Chondrocyte (in vitro differentiated cells): ENCODE measurements around the gene STMN3. TPM values are rescaled to one million over a fixed set of nuclear protein-coding genes. Genes with fewer than 3 reads are reported as not detected.
"Not testable (repeated sequence)": the region's sequence is repeated elsewhere in the genome, so short reads cannot be mapped to it uniquely, and the experiment has no call there.

ENCODE experiments used
- DNase-seq: peaks from one replicate; pipeline ENCODE4 v3.0.0; 2021; ENCODE audit warnings: mixed read lengths, low spot score
- H3K27ac Mint-ChIP-seq: one replicate; pipeline ENCODE4 v1.8.0; 2021; ENCODE audit warnings: mild to moderate bottlenecking, moderate library complexity, mixed read lengths; ENCODE audit not compliant: unreplicated experiment
- H3K27me3 Mint-ChIP-seq: 2 replicates; pipeline ENCODE4 v1.8.0; 2021; ENCODE audit warnings: low read depth, mixed read lengths
- H3K36me3 Mint-ChIP-seq: 2 replicates; pipeline ENCODE4 v1.8.0; 2021; ENCODE audit warnings: low read depth, mixed read lengths
- H3K4me1 Mint-ChIP-seq: 2 replicates; pipeline ENCODE4 v1.8.0; 2021; ENCODE audit warnings: low read depth, mild to moderate bottlenecking, mixed read lengths
- H3K4me3 Mint-ChIP-seq: one replicate; pipeline ENCODE4 v1.8.0; 2021; ENCODE audit warnings: mild to moderate bottlenecking, moderate library complexity, mixed read lengths; ENCODE audit not compliant: unreplicated experiment
- H3K9me3 Mint-ChIP-seq: 2 replicates; pipeline ENCODE4 v1.8.0; 2021; ENCODE audit warnings: low read depth, mixed read lengths
- CTCF ChIP-seq: fragments of 200-600 bp; sonication (generic); IDR thresholded peaks from 2 replicates; pipeline ENCODE4 v1.5.0; 2021; ENCODE audit warnings: antibody characterized with exemption, mild to moderate bottlenecking, moderate library complexity
- total RNA-seq: library from RNA; stranded (reverse); gene quantifications from 3 replicates; pipeline ENCODE4 v1.2.1, GENCODE V29; 2021

STMN3 gene
- total RNA-seq, 1 donor from 2014 or later, result 7.8 TPM

DNA sequence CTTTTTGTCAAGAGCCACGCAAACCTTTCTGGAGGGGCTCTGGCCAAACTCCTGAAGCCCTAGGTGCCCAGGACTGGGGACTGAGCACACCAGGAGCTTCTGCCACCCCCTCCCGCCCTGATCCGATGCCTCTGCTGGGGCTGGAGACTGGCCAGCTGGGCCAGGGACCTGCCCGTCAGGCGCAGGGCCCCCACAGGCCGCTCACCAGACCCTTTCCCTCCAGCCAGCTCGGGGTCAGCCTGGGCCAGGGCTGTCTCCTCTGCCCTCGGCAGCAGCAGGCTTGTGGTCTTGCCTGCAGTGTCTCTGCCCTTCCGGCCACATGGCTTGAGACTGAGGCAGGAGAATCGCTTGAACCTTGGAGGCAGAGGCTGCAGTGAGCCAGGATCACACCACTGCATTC lies 19.4 kb upstream of the STMN3 start:
- no peak for TF ChIP-seq CTCF
- H3K4me3 Mint-ChIP-seq, result no peak overlapping the region
- H3K4me1 Mint-ChIP-seq, result no peaks in the 10 kb centered on the region
- no peak overlapping the region for H3K27ac Mint-ChIP-seq
- H3K9me3 Mint-ChIP-seq, result no peaks in the 10 kb centered on the region
- no peaks in the 10 kb centered on the region for H3K27me3 Mint-ChIP-seq
- H3K36me3 Mint-ChIP-seq, result peaks cover 23% of the 10 kb centered on the region
- DNase-seq, result no peak

DNA sequence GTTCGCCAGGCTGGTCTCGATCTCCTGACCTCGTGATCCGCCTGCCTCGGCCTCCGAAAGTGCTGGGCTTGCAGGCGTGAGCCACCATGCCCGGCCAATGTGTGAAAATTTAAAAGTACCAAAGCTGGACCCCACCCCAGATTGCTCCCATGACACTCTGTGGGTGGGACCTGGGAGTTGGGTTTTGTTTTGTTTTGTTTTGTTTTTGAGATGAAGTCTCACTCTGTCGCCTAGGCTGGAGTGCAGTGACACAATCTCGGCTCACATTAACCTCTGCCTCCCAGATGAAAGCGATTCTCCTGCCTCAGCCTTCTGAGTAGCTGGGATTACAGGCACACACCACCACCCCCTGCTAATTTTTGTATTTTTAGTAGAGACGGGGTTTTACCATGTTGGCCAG lies 18.5 kb upstream of the STMN3 start:
- DNase-seq, H3K4me1 Mint-ChIP-seq, H3K27me3 Mint-ChIP-seq, H3K4me3 Mint-ChIP-seq, H3K27ac Mint-ChIP-seq, H3K9me3 Mint-ChIP-seq: not testable (repeated sequence)
- H3K36me3 Mint-ChIP-seq, result peaks cover 23% of the 10 kb centered on the region

- H3K4me1 Mint-ChIP-seq, result no peaks in the 10 kb centered on the region
- DNase-seq, result no peak
- no peaks in the 10 kb centered on the region for H3K27me3 Mint-ChIP-seq
These were observed 15.1 kb upstream of the STMN3 start for GRCh38 chr20:63668351-63668750.

DNA sequence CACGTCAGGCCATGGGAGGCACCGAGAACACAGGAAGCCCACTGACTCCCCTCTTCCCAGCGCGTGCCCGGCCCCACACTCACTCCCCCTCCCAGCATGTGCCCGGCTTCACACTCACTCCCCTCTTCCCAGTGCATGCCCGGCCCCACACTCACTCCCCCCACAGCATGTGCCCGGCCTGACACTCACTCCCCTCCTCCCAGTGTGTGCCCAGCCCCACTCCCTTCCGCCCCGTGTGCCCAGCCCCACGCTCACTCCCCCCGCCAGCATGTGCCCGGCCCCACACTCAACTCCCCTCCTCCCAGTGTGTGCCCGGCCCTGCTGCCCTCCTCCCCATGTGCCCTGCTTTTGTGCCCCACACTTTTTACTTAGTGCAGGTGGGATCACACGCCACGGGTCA lies 14.6 kb upstream of the STMN3 start:
- Mint-ChIP-seq H3K27ac (no peak overlapping the region), H3K4me1 (no peaks in the 10 kb centered on the region), H3K4me3 (no peak overlapping the region), H3K27me3 (no peaks in the 10 kb centered on the region), H3K36me3 (peaks cover 20% of the 10 kb centered on the region), H3K9me3 (no peaks in the 10 kb centered on the region)
- TF ChIP-seq CTCF, result no peak
- no peak for DNase-seq

More at GRCh38 chr20:63668351-63668750, 15.1 kb upstream of the STMN3 start:
- Mint-ChIP-seq H3K36me3 (peaks cover 20% of the 10 kb centered on the region), H3K9me3 (no peaks in the 10 kb centered on the region), H3K4me3 (no peak overlapping the region), H3K27ac (no peak overlapping the region)
- TF ChIP-seq CTCF, result no peak

GRCh38 chr20:63665708-63666107 lies 12.5 kb upstream of the STMN3 start:
- Mint-ChIP-seq H3K36me3 (peaks cover 22% of the 10 kb centered on the region), H3K27me3 (no peaks in the 10 kb centered on the region), H3K9me3 (no peaks in the 10 kb centered on the region), H3K4me3 (no peak overlapping the region), H3K27ac (no peak overlapping the region), H3K4me1 (no peaks in the 10 kb centered on the region)
- peak; percentile 68 for DNase-seq
- TF ChIP-seq CTCF, result no peak

DNA sequence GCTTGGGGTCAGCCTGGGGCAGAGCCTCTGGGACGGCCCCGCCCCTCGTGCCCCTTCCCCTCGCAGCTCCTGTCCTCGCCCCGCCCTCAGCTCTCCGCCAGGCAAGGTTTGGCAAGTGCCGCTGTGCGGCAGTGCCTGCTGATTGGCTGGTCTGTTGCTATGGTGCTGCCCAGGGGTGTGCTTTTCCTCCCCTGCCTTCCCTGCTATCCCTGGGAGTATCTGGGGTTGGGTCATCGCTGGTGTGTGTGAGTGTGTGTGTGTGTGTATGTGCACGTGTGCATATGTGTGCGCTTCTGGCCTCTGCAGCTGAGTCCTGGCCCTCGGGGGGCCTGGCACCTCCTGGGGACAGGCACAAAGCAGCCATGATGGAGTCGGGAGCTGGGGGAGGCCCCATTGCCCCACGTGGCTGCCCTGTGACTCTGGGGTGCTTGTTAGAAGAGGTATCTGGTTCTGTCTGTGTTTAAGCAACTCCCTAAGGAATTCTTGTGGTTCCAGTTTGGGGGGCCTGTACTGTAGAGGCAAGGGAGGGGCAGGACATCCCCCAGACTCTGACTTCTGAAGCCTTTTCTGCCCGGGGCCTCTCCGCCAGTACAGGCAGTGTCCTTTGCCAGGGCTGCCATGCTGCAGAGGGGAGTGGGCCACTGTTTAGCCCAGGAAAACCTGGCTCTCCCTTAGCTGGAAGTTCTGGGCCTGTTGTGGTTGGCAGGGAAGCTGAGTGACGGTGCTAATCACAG lies 11.8 kb upstream of the STMN3 start:
- TF ChIP-seq CTCF, result no peak
- Mint-ChIP-seq H3K36me3 (peaks cover 21% of the 10 kb centered on the region), H3K27ac (no peak overlapping the region), H3K27me3 (no peaks in the 10 kb centered on the region), H3K4me1 (no peaks in the 10 kb centered on the region), H3K4me3 (no peak overlapping the region), H3K9me3 (no peaks in the 10 kb centered on the region)
- no peak for DNase-seq
